MCF 10A (cell line): ENCODE measurements around the gene LMF2. TPM values are rescaled to one million over a fixed set of nuclear protein-coding genes. Genes with fewer than 3 reads are reported as not detected.

ENCODE experiments used
- BruUV-seq: library from RNA; stranded (reverse); fragments of 400-500 nt; replicated peaks from 2 replicates; lab custom pipeline; 2021; lab: Mats Ljungman, UMichigan
- CTCF ChIA-PET: fragments of 300-600 bp; sonication (Branson Sonifier 250); formaldehyde crosslinking; extraction: SDS; loops from one replicate; lab custom pipeline; 2021; ENCODE audit warnings: antibody characterized with exemption, inconsistent platforms; lab: Yijun Ruan, JAX
- POLR2A ChIA-PET: fragments of 300-600, 350-650 bp; sonication (Branson Sonifier 250); formaldehyde crosslinking; extraction: SDS; loops from one replicate; lab custom pipeline; 2020; ENCODE audit warnings: antibody characterized with exemption, inconsistent platforms; lab: Yijun Ruan, JAX
- DNase-seq: peaks from one replicate; pipeline ENCODE4 v3.0.0-alpha.2; 2018; ENCODE audit not compliant: unreplicated experiment
- H3K27ac Mint-ChIP-seq: one replicate; pipeline ENCODE4 v1.8.0; 2022; ENCODE audit warnings: mild to moderate bottlenecking, low read depth, mixed read lengths; ENCODE audit not compliant: unreplicated experiment
- H3K27me3 Mint-ChIP-seq: one replicate; pipeline ENCODE4 v1.8.0; 2022; ENCODE audit warnings: mixed read lengths; ENCODE audit not compliant: insufficient read depth, unreplicated experiment
- H3K36me3 Mint-ChIP-seq: one replicate; pipeline ENCODE4 v1.8.0; 2022; ENCODE audit warnings: mild to moderate bottlenecking, moderate library complexity, mixed read lengths; ENCODE audit not compliant: insufficient read depth, unreplicated experiment
- H3K4me1 Mint-ChIP-seq: one replicate; pipeline ENCODE4 v1.8.0; 2022; ENCODE audit warnings: mixed read lengths; ENCODE audit not compliant: insufficient read depth, unreplicated experiment
- H3K4me3 Mint-ChIP-seq: one replicate; pipeline ENCODE4 v1.8.0; 2022; ENCODE audit warnings: mild to moderate bottlenecking, moderate library complexity, mixed read lengths; ENCODE audit not compliant: unreplicated experiment
- H3K9me3 Mint-ChIP-seq: one replicate; pipeline ENCODE4 v1.8.0; 2022; ENCODE audit warnings: mixed read lengths; ENCODE audit not compliant: unreplicated experiment
- intact Hi-C: fragments of 100-400 bp; cut with micrococcal nuclease; formaldehyde crosslinking; loops from 2 replicates; pipeline ENCODE4 v1.14.1; 2022
- total RNA-seq: library from RNA; stranded (reverse); gene quantifications from 2 replicates; pipeline ENCODE4 v1.2.3, GENCODE V29; 2022
- TF ChIP-seq, protein P1 (sequence below): fragments of 200-600 bp; IDR thresholded peaks from one replicate; pipeline ENCODE4 v1.8.0; 2022; ENCODE audit warnings: antibody characterized with exemption, mild to moderate bottlenecking; ENCODE audit not compliant: unreplicated experiment

LMF2 gene
- total RNA-seq, 1 experiment from 2014 or later, result 50.9 TPM

DNA sequence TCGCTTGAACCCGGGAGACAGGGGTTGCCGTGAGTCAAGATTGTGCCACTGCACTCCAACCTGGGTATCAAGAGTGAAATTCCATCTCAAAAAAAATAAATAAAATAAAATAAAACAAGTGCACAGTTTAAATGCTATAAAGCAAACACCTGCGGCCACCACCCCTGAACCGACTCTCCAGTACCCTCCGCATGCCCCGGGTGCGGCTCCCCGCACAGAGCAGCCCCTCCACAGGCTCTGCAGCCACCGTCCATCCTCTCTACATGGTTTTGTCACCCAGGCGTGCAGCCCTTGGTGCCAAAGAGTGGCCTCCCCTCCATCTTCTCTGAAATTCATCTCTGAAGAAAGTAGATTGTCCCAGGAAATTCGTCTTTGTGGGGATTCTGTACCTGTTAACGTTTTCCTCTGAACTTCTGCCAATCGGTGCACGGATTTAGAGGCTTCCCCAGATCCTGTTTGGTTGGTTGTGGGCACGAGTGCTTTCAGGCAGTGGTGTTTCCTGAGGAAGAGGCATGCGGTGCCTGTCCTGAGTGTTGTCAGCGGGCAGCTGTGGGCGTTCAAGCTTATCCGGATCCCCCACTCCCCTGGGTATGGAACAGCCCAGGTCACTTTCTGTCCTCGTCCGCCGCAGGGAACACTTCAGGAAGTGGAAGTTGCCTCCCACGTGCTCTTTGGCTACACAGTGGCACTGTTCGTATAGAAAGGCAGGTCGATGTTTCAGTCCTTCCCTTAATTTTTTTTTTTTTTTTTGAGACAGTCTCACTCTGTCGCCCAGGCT lies 16.8 kb downstream of the LMF2 start:
- TF ChIP-seq, protein P1, sequence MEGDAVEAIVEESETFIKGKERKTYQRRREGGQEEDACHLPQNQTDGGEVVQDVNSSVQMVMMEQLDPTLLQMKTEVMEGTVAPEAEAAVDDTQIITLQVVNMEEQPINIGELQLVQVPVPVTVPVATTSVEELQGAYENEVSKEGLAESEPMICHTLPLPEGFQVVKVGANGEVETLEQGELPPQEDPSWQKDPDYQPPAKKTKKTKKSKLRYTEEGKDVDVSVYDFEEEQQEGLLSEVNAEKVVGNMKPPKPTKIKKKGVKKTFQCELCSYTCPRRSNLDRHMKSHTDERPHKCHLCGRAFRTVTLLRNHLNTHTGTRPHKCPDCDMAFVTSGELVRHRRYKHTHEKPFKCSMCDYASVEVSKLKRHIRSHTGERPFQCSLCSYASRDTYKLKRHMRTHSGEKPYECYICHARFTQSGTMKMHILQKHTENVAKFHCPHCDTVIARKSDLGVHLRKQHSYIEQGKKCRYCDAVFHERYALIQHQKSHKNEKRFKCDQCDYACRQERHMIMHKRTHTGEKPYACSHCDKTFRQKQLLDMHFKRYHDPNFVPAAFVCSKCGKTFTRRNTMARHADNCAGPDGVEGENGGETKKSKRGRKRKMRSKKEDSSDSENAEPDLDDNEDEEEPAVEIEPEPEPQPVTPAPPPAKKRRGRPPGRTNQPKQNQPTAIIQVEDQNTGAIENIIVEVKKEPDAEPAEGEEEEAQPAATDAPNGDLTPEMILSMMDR, result no peak
- ChIA-PET CTCF (interaction anchor here (0.7 kb wide), 1 partner anchor 26 kb away, joined by 3 read pairs; no protein-coding TSS in a partner anchor), POLR2A (no interaction called here)
- no TSS peak for BruUV-seq
- Mint-ChIP-seq H3K4me1 (peaks cover 7% of the 10 kb centered on the region), H3K9me3 (no peaks in the 10 kb centered on the region), H3K36me3 (no peaks in the 10 kb centered on the region), H3K4me3 (no peak overlapping the region), H3K27ac (no peak overlapping the region), H3K27me3 (no peaks in the 10 kb centered on the region)
- DNase-seq, result no peak
- intact Hi-C loops, result loop anchor here (10.0 kb wide), 1 partner anchor 346 kb away; no protein-coding TSS in a partner anchor

DNA sequence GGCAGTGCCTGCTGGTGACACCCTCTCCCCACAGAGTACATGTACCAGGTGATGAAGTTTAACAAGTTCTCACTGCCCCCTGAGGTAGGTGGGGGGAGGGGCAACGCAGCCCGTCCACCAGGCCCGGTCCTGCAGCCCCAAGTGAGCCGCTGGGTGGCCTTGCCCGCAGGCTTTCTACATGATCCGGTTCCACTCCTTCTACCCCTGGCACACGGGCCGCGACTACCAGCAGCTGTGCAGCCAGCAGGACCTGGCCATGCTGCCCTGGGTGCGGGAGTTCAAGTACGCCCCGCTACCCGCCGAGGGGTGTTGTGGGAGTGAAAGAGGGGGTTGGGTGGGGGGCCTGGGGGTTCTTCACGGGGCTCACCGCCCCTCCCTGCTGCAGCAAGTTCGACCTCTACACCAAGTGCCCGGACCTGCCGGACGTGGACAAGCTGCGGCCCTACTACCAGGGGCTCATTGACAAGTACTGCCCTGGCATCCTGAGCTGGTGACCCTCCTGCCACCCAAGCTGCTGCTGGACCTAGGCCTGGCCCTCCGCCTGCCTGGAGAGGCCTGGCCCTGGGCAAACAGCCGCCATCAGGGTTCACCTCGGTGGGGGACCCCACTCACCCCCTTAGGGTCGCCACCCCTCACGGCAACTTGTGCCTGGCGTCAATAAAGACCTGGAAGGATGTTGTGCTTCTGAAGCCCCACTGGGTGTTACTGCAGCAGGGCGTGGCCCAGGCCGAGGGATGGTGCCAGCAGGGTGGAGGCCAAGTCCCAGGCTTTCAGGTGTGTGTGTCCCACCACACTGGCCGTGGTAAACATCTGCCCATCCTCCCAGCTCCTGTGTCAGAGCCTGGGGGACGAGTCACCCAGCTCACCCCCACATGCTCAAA lies 17.9 kb downstream of the LMF2 start:
- no TSS peak for BruUV-seq
- Mint-ChIP-seq H3K36me3 (no peaks in the 10 kb centered on the region), H3K4me3 (no peak overlapping the region), H3K27ac (no peak overlapping the region), H3K27me3 (no peaks in the 10 kb centered on the region), H3K4me1 (peaks cover 15% of the 10 kb centered on the region), H3K9me3 (no peaks in the 10 kb centered on the region)
- ChIA-PET CTCF (interaction anchor here (0.9 kb wide), 1 partner anchor 9 kb away, joined by 4 read pairs; no protein-coding TSS in a partner anchor), POLR2A (no interaction called here)
- DNase-seq, result no peak
- TF ChIP-seq, protein P1, result no peak
- intact Hi-C loops, result loop anchor here (10.0 kb wide), 1 partner anchor 345 kb away; no protein-coding TSS in a partner anchor

DNA sequence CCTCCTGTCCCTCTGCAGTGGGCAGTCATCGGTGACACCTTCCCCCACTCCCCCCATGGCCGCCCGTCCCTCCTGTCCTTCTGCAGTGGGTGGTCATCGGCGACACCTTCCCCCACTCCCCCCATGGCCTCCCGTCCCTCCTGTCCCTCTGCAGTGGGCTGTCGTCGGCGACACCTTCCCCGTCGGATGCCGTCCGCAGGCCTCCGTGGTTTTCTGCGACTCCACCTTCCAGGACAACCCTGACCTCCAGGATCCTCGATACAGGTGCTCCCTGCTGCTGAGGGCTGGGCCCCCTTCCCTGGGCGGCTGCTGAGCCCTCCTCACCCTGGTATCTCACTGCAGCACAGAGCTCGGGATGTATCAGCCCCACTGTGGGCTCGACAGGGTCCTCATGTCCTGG lies 18.6 kb downstream of the LMF2 start:
- intact Hi-C loops, result no loop called here
- no peaks in the 10 kb centered on the region for H3K9me3 Mint-ChIP-seq

More for the DNA sequence above, 18.6 kb downstream of the LMF2 start:
- TF ChIP-seq, protein P1, result no peak
- ChIA-PET POLR2A (no interaction called here), CTCF (interaction anchor here (0.9 kb wide), 1 partner anchor 9 kb away, joined by 4 read pairs; no protein-coding TSS in a partner anchor)
- Mint-ChIP-seq H3K4me1 (peaks cover 15% of the 10 kb centered on the region), H3K36me3 (no peaks in the 10 kb centered on the region), H3K4me3 (no peak overlapping the region), H3K27ac (no peak overlapping the region), H3K27me3 (no peaks in the 10 kb centered on the region)
- DNase-seq, result no peak
- no TSS peak for BruUV-seq
